ENCODE data around the gene NUP62CL.
"Not testable (repeated sequence)": the region's sequence is repeated elsewhere in the genome, so short reads cannot be mapped to it uniquely, and the experiment has no call there.

NUP62CL gene

DNA sequence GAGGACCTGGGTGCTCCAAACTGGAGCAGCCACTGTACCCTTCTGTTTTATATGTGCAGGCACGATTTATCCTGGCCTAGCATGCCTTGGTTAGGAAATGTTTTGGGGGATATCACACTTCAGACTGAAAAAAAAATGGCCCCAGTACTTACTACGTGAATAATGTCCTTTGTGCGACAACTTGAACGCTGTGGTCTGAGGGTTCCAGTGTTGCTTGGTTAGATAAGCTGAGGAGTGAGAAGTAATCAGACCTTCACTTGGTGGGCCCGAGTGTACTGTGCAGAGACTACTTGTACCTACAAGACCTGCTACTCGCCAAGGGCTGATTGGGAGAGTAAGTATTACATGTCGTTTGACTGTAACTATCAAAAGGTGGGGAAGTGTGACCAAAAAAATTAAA, 856 bp upstream of the NUP62CL start:
- TF ChIP-seq, protein P1, sequence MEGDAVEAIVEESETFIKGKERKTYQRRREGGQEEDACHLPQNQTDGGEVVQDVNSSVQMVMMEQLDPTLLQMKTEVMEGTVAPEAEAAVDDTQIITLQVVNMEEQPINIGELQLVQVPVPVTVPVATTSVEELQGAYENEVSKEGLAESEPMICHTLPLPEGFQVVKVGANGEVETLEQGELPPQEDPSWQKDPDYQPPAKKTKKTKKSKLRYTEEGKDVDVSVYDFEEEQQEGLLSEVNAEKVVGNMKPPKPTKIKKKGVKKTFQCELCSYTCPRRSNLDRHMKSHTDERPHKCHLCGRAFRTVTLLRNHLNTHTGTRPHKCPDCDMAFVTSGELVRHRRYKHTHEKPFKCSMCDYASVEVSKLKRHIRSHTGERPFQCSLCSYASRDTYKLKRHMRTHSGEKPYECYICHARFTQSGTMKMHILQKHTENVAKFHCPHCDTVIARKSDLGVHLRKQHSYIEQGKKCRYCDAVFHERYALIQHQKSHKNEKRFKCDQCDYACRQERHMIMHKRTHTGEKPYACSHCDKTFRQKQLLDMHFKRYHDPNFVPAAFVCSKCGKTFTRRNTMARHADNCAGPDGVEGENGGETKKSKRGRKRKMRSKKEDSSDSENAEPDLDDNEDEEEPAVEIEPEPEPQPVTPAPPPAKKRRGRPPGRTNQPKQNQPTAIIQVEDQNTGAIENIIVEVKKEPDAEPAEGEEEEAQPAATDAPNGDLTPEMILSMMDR (IDR thresholded peaks at IDR 0.05; ENCODE audit: low read depth, low read length, missing control alignments) = no peak
- H3K4me3 ChIP-seq (ENCODE audit: low read depth, low read length) = no peak overlapping the region
- no peak for DNase-seq (ENCODE audit: low read depth)

GRCh38 chrX:107206697-107207065, 448 bp upstream of the NUP62CL start:
- TF ChIP-seq, protein P1 (IDR thresholded peaks at IDR 0.05; ENCODE audit: low read depth, low read length, missing control alignments) = no peak
- no peak for DNase-seq (ENCODE audit: low read depth)
- no peak overlapping the region for H3K4me3 ChIP-seq (ENCODE audit: low read depth, low read length)

DNA sequence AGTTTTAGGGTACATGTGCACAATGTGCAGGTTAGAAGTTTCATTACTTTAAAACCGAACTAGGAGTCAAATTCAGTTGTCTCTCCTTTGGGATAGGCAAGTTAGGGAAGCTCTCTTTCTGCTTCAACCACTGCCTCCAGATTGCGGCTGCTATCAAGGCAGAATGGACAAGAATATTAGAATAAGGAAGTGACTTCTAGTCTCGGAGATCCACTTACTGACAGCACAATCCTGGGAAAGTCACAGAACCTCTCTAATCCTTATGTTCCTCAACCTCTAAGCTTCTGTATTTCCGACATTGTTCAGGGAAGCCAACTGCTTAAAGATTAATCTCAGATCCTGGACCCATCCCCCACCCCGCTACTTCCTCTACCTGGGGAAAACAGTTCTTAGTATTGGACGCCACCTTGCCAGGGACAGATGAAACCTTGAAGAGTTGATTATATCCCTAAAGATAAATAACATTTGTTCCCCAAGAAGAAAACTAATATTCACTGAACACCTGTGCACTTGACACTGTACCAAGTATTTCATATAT, 2.1 kb downstream of the NUP62CL start:
- TF ChIP-seq, protein P1 (IDR thresholded peaks at IDR 0.05; ENCODE audit: low read depth, low read length, missing control alignments) = no peak
- no peak for DNase-seq (ENCODE audit: low read depth)
- H3K4me3 ChIP-seq (ENCODE audit: low read depth, low read length) = no peak overlapping the region

DNA sequence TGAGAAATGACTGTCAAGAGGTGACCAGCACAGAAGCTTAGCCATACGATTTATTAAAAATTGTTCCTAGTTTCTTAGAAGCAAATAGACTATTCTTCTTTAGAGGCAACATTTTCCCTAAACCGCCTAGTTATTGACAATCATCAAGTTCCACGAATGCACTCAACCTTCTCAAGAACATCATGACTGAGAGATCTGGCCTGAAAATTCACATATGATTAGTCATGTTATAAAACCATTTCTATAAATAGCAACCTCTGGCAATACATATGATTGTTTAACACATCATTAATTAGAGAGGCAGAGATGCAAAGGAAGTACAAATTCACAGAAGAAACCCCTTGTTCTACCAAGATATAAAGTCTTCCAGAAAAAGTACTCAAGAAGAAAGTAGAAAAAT, 6.7 kb downstream of the NUP62CL start:
- TF ChIP-seq, protein P1 (IDR thresholded peaks at IDR 0.05; ENCODE audit: low read depth, low read length, missing control alignments) = no peak
- no peak overlapping the region for H3K4me3 ChIP-seq (ENCODE audit: low read depth, low read length)
- no peak for DNase-seq (ENCODE audit: low read depth)

DNA sequence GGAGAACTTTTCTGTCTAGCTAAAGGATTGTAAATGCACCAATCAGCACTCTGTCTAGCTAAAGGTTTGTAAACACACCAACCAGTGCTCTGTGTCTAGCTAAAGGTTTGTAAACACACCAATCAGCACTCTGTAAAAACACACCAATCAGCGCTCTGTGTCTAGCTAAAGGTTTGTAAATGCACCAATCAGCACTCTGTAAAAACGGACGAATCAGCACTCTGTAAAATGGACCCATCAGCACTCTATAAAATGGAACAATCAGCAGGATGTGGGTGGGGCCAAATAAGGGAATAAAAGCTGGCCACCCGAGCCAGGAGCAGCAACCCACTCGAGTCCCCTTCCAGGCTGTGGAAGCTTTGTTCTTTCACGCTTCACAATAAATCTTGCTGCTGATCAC, 8.2 kb downstream of the NUP62CL start:
- DNase-seq (ENCODE audit: low read depth); H3K4me3 ChIP-seq (ENCODE audit: low read depth, low read length): not testable (repeated sequence)

- TF ChIP-seq, protein P1 (IDR thresholded peaks at IDR 0.05; ENCODE audit: low read depth, low read length, missing control alignments) = no peak
Measured at GRCh38 chrX:107197319-107197718, 8.9 kb downstream of the NUP62CL start.

GRCh38 chrX:107171369-107172102, 34.7 kb downstream of the NUP62CL start:
- DNase-seq (ENCODE audit: low read depth) = no peak
- TF ChIP-seq, protein P1 (IDR thresholded peaks at IDR 0.05; ENCODE audit: low read depth, low read length, missing control alignments) = no peak
- H3K4me3 ChIP-seq (ENCODE audit: low read depth, low read length) = no peak overlapping the region

More at GRCh38 chrX:107197319-107197718, 8.9 kb downstream of the NUP62CL start:
- no peak overlapping the region for H3K4me3 ChIP-seq (ENCODE audit: low read depth, low read length)
- no peak for DNase-seq (ENCODE audit: low read depth)

Measured in GM12864 (cell line).